Thymus (tissue), 11 donors: ENCODE results near the gene SURF6. TPM values are rescaled to one million over a fixed set of nuclear protein-coding genes. Genes with fewer than 3 reads are reported as not detected.
"Not testable (repeated sequence)": the region's sequence is repeated elsewhere in the genome, so short reads cannot be mapped to it uniquely, and the experiment has no call there.

Experiments used
- DNase-seq, 9 donors: peaks; one replicate each; pipeline ENCODE4 v3.0.0-alpha.2; 2013; ENCODE audit warnings: low spot score in 9 of 9, low read depth in 6 of 9, missing footprints in 1 of 9
- H3K27ac ChIP-seq, 2 donors: one replicate each; pipeline ENCODE4 v1.5.1; 2013; ENCODE audit warnings: control low read depth in 1 of 2, low read depth in 1 of 2, low read length in 1 of 2, mild to moderate bottlenecking in 1 of 2, moderate library complexity in 1 of 2
- H3K27me3 ChIP-seq, 2 donors: one replicate each; pipeline ENCODE4 v1.5.1; 2013; ENCODE audit warnings: low read length in 1 of 2; ENCODE audit not compliant: control insufficient read depth in 2 of 2, insufficient read depth in 1 of 2
- H3K36me3 ChIP-seq, 2 donors: one replicate each; pipeline ENCODE4 v1.5.1; 2013; ENCODE audit warnings: low read length in 1 of 2, mild to moderate bottlenecking in 1 of 2, moderate library complexity in 1 of 2; ENCODE audit not compliant: control insufficient read depth in 2 of 2, insufficient read depth in 2 of 2
- H3K4me1 ChIP-seq, 2 donors: one replicate each; pipeline ENCODE4 v1.5.1; 2013; ENCODE audit warnings: low read length in 2 of 2; ENCODE audit not compliant: control insufficient read depth in 2 of 2, insufficient read depth in 2 of 2
- H3K4me3 ChIP-seq, 2 donors: one replicate each; pipeline ENCODE4 v1.5.1; 2013; ENCODE audit warnings: low read length in 2 of 2, control low read depth in 1 of 2, mild to moderate bottlenecking in 1 of 2
- H3K9me3 ChIP-seq, 2 donors: one replicate each; pipeline ENCODE4 v1.5.1; 2013; ENCODE audit warnings: low read length in 1 of 2, mild to moderate bottlenecking in 1 of 2; ENCODE audit not compliant: control insufficient read depth in 2 of 2, insufficient read depth in 1 of 2
- WGBS: extraction: QIAGEN DNeasy Blood & Tissue Kit; methylation state at CpG from one replicate; pipeline ENCODE4 v1.1.7; 2013; 5-methylcytosine and 5-hydroxymethylcytosine counted together
- polyA plus RNA-seq: library from polyadenylated mRNA; stranded (reverse); fragments of 200-250 nt; gene quantifications from one replicate; pipeline ENCODE4 v1.2.3, GENCODE V29; 2013
- total RNA-seq: library from RNA; stranded (reverse); fragments of 120-200 nt; gene quantifications from one replicate; pipeline ENCODE4 v1.2.4, GENCODE V29; 2013
- donor health status: healthy.

Gene SURF6
- total and polyA plus RNA-seq, 2 donors: 13.6 to 17.2 TPM

DNA sequence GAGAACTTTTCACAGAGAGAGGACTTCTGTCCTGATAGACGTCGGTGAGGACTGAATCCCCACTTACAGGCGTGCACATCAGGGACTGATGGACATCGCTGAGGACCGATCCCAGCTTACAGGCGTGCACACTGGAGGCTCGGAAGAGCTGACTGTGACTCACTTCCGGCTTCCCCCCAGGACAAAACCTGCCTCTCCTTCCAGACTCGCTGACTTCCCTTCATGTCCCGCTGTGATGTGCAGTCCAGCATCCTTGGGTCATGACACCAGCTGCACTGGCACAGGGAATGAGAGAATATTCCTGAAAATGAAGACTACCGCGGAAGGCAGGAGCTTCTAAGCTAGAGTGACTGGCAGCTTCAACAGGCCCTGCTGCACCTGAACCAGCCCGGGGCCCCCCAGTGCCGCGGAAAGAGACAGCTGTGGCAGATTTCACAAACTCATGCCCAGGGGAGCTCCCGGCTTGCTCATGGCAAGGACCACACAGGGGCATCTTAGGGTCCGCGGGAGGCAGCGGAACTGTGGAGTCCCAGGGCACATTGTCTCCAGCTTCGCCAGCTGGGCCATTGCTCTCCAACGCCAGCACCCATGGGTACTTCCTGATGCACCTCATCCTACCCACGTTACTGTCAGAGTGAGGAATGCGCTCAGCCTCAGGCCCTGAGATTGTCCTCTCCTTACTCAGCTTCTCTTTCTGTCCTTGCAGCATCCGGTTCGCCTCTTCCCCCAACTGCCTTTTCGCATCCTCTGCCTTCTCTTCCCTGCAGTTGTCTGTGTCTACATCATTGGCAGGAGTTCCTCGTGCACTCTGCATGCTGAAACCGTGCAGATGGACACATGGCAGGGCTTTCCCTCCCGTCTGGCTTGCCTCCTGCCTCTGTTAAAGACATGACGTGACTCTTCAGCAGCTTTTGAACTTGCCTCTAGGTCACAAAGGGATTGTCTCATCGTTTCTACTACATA lies 29.5 kb downstream of the SURF6 start:
- Histone ChIP-seq H3K9me3 (no peaks in the 10 kb centered on the region), H3K4me1 (peaks cover 0 to 3% of the 10 kb centered on the region in 2 donors), H3K27me3 (peaks cover 0 to 4% of the 10 kb centered on the region in 2 donors), H3K36me3 (no peaks in the 10 kb centered on the region), H3K4me3 (no peak overlapping the region), H3K27ac (no peak overlapping the region)
- DNase-seq: no peak
- WGBS: 84% methylated on average over 31 of the region's 31 CpGs

- Histone ChIP-seq H3K9me3 (no peaks in the 10 kb centered on the region), H3K36me3 (no peaks in the 10 kb centered on the region), H3K4me1 (peaks cover 0 to 3% of the 10 kb centered on the region in 2 donors), H3K27ac (no peak overlapping the region), H3K4me3 (no peak overlapping the region), H3K27me3 (peaks cover 0 to 6% of the 10 kb centered on the region in 2 donors)
- WGBS: 82% methylated on average over 22 of the region's 23 CpGs
- DNase-seq: no peak
Observed at GRCh38 chr9:133305731-133306130, 30.3 kb downstream of the SURF6 start.

GRCh38 chr9:133304477-133305377 lies 31.3 kb downstream of the SURF6 start:
- Histone ChIP-seq H3K27me3 (peaks cover 0 to 6% of the 10 kb centered on the region in 2 donors), H3K36me3 (no peaks in the 10 kb centered on the region), H3K9me3 (no peaks in the 10 kb centered on the region), H3K4me3 (no peak overlapping the region), H3K4me1 (peaks cover 0 to 3% of the 10 kb centered on the region in 2 donors), H3K27ac (no peak overlapping the region)
- no peak for DNase-seq
- 94% methylated on average over 38 of the region's 38 CpGs for WGBS

GRCh38 chr9:133304158-133304470 lies 31.9 kb downstream of the SURF6 start:
- DNase-seq: no peak
- Histone ChIP-seq H3K27me3 (peaks cover 0 to 6% of the 10 kb centered on the region in 2 donors), H3K4me1 (peaks cover 0 to 3% of the 10 kb centered on the region in 2 donors), H3K36me3 (no peaks in the 10 kb centered on the region), H3K9me3 (no peaks in the 10 kb centered on the region), H3K4me3 (no peak overlapping the region), H3K27ac (no peak overlapping the region)
- 89% methylated on average over 13 of the region's 13 CpGs for WGBS

DNA sequence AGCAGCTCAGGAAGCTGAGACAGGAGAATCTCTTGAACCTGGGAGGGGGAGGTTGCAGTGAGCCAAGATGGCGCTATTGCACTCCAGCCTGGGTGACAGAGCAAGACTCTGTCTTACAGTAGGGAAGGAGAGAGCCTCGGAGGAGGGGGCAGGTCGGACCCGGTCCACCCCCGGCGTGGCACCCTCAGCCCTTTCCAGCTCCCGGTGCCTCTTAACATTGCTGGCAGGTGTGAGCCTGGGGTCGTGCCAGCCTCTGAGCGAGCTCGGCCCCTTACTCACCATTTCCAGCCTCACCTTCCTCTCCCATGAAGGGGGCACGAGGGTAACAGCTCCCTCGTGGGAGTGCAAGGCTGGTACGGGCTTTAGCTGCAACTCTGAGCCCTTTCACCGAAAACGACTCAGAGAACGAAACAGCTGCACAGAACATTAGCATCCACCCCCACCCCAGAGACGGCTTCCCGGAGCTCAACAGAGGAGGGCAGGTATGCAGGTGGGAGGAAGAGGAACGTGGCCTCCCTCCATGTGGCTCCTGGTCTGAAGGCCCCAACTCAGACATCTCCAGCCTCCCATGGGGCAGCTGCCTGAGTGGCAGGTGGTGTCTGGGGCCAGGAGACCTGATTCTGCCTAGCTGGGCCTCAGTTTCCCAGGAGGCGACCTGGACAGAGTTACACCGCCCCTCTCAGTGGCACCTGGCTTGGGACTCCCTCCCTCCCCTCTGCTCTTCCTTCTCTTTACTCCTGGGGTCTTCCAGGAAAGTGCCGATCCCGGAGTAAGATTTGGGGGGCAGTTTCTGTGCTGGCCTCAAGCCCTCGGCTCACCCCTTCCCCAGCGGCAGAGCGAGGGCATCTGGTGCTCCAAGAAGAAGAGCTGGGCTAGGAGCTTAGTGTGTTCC lies 32.5 kb downstream of the SURF6 start:
- no peak overlapping the region for H3K27ac ChIP-seq
- H3K4me1 ChIP-seq: peaks cover 0 to 3% of the 10 kb centered on the region in 2 donors
- H3K9me3 ChIP-seq: no peaks in the 10 kb centered on the region
- 85% methylated on average over 26 of the region's 26 CpGs for WGBS
- H3K36me3 ChIP-seq: no peaks in the 10 kb centered on the region
- no peak for DNase-seq
- H3K4me3 ChIP-seq: no peak overlapping the region
- peaks cover 0 to 6% of the 10 kb centered on the region in 2 donors for H3K27me3 ChIP-seq

DNA sequence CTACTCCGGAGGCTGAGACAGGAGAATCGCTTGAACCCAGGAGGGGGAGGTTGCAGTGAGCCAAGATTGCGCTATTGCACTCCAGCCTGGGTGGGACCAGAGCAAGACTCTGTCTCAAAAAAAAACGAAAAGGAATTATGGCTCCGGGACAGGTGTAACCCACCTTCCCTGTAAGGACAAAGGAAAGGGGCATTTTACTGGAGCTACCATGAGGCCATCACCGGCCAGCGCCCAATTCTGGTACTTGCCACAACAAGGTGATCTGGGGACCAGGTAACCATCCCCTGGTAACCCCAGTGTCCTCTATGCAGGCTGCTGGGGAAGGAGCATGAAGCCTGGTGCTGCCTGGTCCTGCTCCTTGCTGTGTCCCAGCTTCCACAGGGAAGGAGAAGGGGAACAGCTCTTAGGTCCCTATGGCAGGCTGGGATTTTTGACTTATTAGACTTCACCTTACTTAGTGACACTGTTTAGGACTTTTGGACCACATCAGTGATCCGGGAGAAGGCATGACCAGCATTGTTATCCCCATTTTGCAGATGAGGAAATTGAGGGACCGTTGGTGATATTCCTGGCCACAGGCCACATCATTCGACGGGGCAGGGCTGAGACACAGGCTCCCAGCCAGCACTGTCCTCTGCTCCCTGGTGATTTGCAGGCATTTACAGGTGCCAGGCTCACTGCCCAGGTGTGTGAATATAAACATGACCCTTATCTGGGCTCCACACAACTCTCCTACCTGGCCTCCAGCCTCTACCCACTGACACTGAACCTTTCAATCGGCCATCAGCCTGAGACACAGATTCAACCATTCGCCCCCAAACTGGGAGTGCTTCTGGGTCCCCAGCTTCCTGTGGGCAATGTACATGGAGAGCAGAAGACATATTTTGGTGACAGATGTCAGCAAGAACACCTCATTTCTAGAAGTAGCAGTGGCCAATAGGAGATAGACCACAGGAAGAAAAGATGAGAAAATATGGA lies 34.4 kb downstream of the SURF6 start:
- no peaks in the 10 kb centered on the region for H3K9me3 ChIP-seq
- no peak for DNase-seq
- H3K27ac ChIP-seq: no peak overlapping the region
- H3K27me3 ChIP-seq: peaks cover 0 to 6% of the 10 kb centered on the region in 2 donors
- WGBS: 97% methylated on average over 13 of the region's 13 CpGs
- no peak overlapping the region for H3K4me3 ChIP-seq
- H3K36me3 ChIP-seq: no peaks in the 10 kb centered on the region
- peaks cover 0 to 3% of the 10 kb centered on the region in 2 donors for H3K4me1 ChIP-seq

GRCh38 chr9:133299996-133300395 lies 36.0 kb downstream of the SURF6 start:
- not testable (repeated sequence) for H3K27ac ChIP-seq, H3K36me3 ChIP-seq, H3K4me3 ChIP-seq, H3K27me3 ChIP-seq, DNase-seq, H3K4me1 ChIP-seq, H3K9me3 ChIP-seq
- WGBS: 90% methylated on average over 16 of the region's 16 CpGs

GRCh38 chr9:133294257-133294656 lies 41.7 kb downstream of the SURF6 start:
- DNase-seq: no peak
- Histone ChIP-seq H3K4me1 (no peaks in the 10 kb centered on the region), H3K9me3 (peaks cover 2 to 3% of the 10 kb centered on the region in 2 donors), H3K27me3 (no peaks in the 10 kb centered on the region), H3K4me3 (no peak overlapping the region), H3K27ac (no peak overlapping the region), H3K36me3 (no peaks in the 10 kb centered on the region)
- 78% methylated on average over 1 of the region's 1 CpG for WGBS
